GM23338 (cell line): Measurements from ENCODE around the gene ABI2. TPM values are rescaled to one million over a fixed set of nuclear protein-coding genes. Genes with fewer than 3 reads are reported as not detected.

ENCODE experiments used
- ATAC-seq: fragments of 200-7000 bp; cut with Tn5 transposase; 3 replicates; pipeline ENCODE4 v1.9.1; 2020
- DNase-seq: peaks from one replicate; pipeline ENCODE4 v3.0.0-alpha.2; 2015; ENCODE audit warnings: low spot score
- H2AFZ ChIP-seq: fragments of 200-600 bp; sonication (generic); 2 replicates; pipeline ENCODE4 v1.8.0; 2016; ENCODE audit warnings: antibody characterized with exemption, mild to moderate bottlenecking, moderate library complexity
- H3F3A ChIP-seq: fragments of 200-600 bp; sonication (generic); replicated peaks from 2 replicates; pipeline ENCODE4 v1.8.0; 2017; ENCODE audit warnings: antibody characterized with exemption, mixed run types, low read depth
- H3K27ac ChIP-seq: fragments of 200-600 bp; sonication (generic); 2 replicates; pipeline ENCODE4 v1.6.1; 2016; ENCODE audit warnings: low read depth
- H3K27me3 ChIP-seq: fragments of 200-600 bp; sonication (generic); 2 replicates; pipeline ENCODE4 v1.8.0; 2016; ENCODE audit warnings: mild to moderate bottlenecking, mixed run types, moderate library complexity; ENCODE audit not compliant: insufficient read depth
- H3K36me3 ChIP-seq: fragments of 200-600 bp; sonication (generic); 2 replicates; pipeline ENCODE4 v1.8.0; 2016; ENCODE audit warnings: mild to moderate bottlenecking; ENCODE audit not compliant: insufficient read depth
- H3K4me1 ChIP-seq: fragments of 200-600 bp; sonication (generic); 2 replicates; pipeline ENCODE4 v1.8.0; 2016; ENCODE audit warnings: mild to moderate bottlenecking, moderate library complexity; ENCODE audit not compliant: insufficient read depth
- H3K4me2 ChIP-seq: fragments of 200-600 bp; sonication (generic); 2 replicates; pipeline ENCODE4 v1.7.1; 2017; ENCODE audit warnings: mixed run types
- H3K4me3 ChIP-seq: fragments of 200-600 bp; sonication (generic); 2 replicates; pipeline ENCODE4 v1.6.1; 2016; ENCODE audit warnings: mixed run types
- H3K79me2 ChIP-seq: fragments of 200-600 bp; sonication (generic); replicated peaks from 2 replicates; pipeline ENCODE4 v1.8.0; 2017; ENCODE audit warnings: mild to moderate bottlenecking; ENCODE audit not compliant: insufficient read depth
- H3K9me2 ChIP-seq: fragments of 200-600 bp; sonication (generic); 2 replicates; pipeline ENCODE4 v1.8.0; 2017; ENCODE audit not compliant: insufficient read depth
- H4K20me1 ChIP-seq: fragments of 200-600 bp; sonication (generic); replicated peaks from 2 replicates; pipeline ENCODE4 v1.8.0; 2017; ENCODE audit warnings: mild to moderate bottlenecking; ENCODE audit not compliant: insufficient read depth
- H3K27ac Mint-ChIP-seq: 2 replicates; pipeline ENCODE4 v1.8.0; 2020; ENCODE audit warnings: inconsistent platforms, mild to moderate bottlenecking, moderate library complexity, mixed read lengths
- H3K27me3 Mint-ChIP-seq: 3 replicates; pipeline ENCODE4 v1.8.0; 2022; ENCODE audit warnings: low read depth, mild to moderate bottlenecking, moderate library complexity, mixed read lengths, inconsistent platforms; ENCODE audit not compliant: insufficient read depth, poor library complexity
- H3K36me3 Mint-ChIP-seq: 3 replicates; pipeline ENCODE4 v1.8.0; 2021; ENCODE audit warnings: low read depth, mild to moderate bottlenecking, inconsistent platforms, moderate library complexity, mixed read lengths
- H3K4me1 Mint-ChIP-seq: 3 replicates; pipeline ENCODE4 v1.8.0; 2020; ENCODE audit warnings: mild to moderate bottlenecking, inconsistent platforms, mixed read lengths
- H3K4me3 Mint-ChIP-seq: 3 replicates; pipeline ENCODE4 v1.8.0; 2021; ENCODE audit warnings: moderate library complexity, mild to moderate bottlenecking, inconsistent platforms, mixed read lengths
- H3K9me3 Mint-ChIP-seq: 3 replicates; pipeline ENCODE4 v1.8.0; 2020; ENCODE audit warnings: moderate library complexity, mild to moderate bottlenecking, inconsistent platforms, mixed read lengths
- CTCF ChIP-seq, 2 experiments: fragments of 200-600 bp in 1 of 2; sonication (generic) in 1 of 2; conservative IDR thresholded peaks; 2 replicates each; pipeline versions ENCODE4 v1.5.1 to v1.6.1; 2016 to 2017; ENCODE audit warnings: antibody characterized with exemption in 2 of 2, low read depth in 2 of 2, mild to moderate bottlenecking in 2 of 2, moderate library complexity in 1 of 2
- EZH2phosphoT487 ChIP-seq: fragments of 200-600 bp; sonication (generic); IDR thresholded peaks from one replicate; pipeline ENCODE4 v1.8.1; 2018; ENCODE audit warnings: antibody characterized with exemption; ENCODE audit not compliant: unreplicated experiment
- REST ChIP-seq: IDR thresholded peaks from one replicate; pipeline ENCODE4 v1.6.1; 2018; ENCODE audit warnings: antibody characterized with exemption; ENCODE audit not compliant: unreplicated experiment
- STAT1 ChIP-seq: IDR thresholded peaks from one replicate; pipeline ENCODE4 v1.6.1; 2016; ENCODE audit warnings: antibody characterized with exemption; ENCODE audit not compliant: unreplicated experiment
- ZNF114 ChIP-seq: fragments of 250-450 bp; sonication (Bioruptor Pico); IDR thresholded peaks from 2 replicates; pipeline ENCODE4 v1.5.0; 2020; ENCODE audit warnings: mild to moderate bottlenecking, moderate library complexity
- ZNF462 ChIP-seq: fragments of 250-450 bp; sonication (Bioruptor Pico); IDR thresholded peaks from 2 replicates; pipeline ENCODE4 v1.5.0; 2020; ENCODE audit warnings: mild to moderate bottlenecking, moderate library complexity
- polyA plus RNA-seq: library from polyadenylated mRNA; unstranded; fragments of >200 nt; fragmentation: Nextera tagmentation; extraction: Ambion mirVana; gene quantifications from 2 replicates; pipeline ENCODE4 v1.2.1, GENCODE V29; 2016
- total RNA-seq: library from RNA; depleted of rRNA; stranded (reverse); fragments of >200 nt; shearing (Covaris generic); gene quantifications from 2 replicates; pipeline ENCODE4 v1.2.3, GENCODE V29; 2014

Gene ABI2
- total and polyA plus RNA-seq, 2 experiments from 2014 or later: 46.5 to 114 TPM

GRCh38 chr2:203330434-203330833, 2.2 kb downstream of the ABI2 start:
- H3K27ac ChIP-seq: peak overlapping the region; percentile 78; the same call in 1 of the 2 replicates
- H3K27ac Mint-ChIP-seq: no peak overlapping the region
- H3K27me3 ChIP-seq: no peaks in the 10 kb centered on the region
- TF ChIP-seq REST (no peak), EZH2phosphoT487 (no peak)
- peaks cover 3% of the 10 kb centered on the region for H3K36me3 Mint-ChIP-seq
- H3K4me1 Mint-ChIP-seq: peaks cover 30% of the 10 kb centered on the region
- H3K4me2 ChIP-seq: peak overlapping the region; percentile 88
- H3K4me3 ChIP-seq: peak overlapping the region; percentile 87
- no peaks in the 10 kb centered on the region for H3F3A ChIP-seq
- no peak for DNase-seq
- no peak for ATAC-seq
- H3K79me2 ChIP-seq: peaks cover 71% of the 10 kb centered on the region
- H3K9me2 ChIP-seq: no peaks in the 10 kb centered on the region
- H3K36me3 ChIP-seq: peaks cover 4% of the 10 kb centered on the region
- peak overlapping the region; percentile 95 for H3K4me3 Mint-ChIP-seq
- H2AFZ ChIP-seq: no peak overlapping the region
- H3K9me3 Mint-ChIP-seq: no peaks in the 10 kb centered on the region; the same call in 2 of the 3 replicates
- H4K20me1 ChIP-seq: peaks cover 11% of the 10 kb centered on the region; the same call in 1 of the 2 replicates
- peaks cover 5% of the 10 kb centered on the region for H3K27me3 Mint-ChIP-seq
- H3K4me1 ChIP-seq: peaks cover 21% of the 10 kb centered on the region

GRCh38 chr2:203338322-203338721, 10.1 kb downstream of the ABI2 start:
- TF ChIP-seq CTCF (conservative IDR thresholded peaks at IDR 0.05; ENCODE audit: low read depth in 2 of 2) (no peak), STAT1 (no peak), ZNF114 (CRISPR knock-in tag) (no peak), ZNF462 (CRISPR knock-in tag) (no peak)
- Mint-ChIP-seq H3K9me3 (no peaks in the 10 kb centered on the region), H3K4me3 (no peak overlapping the region), H3K36me3 (peaks cover 15% of the 10 kb centered on the region), H3K4me1 (peaks cover 22% of the 10 kb centered on the region), H3K27ac (no peak overlapping the region), H3K27me3 (peaks cover 6% of the 10 kb centered on the region)
- Histone ChIP-seq H3F3A (no peaks in the 10 kb centered on the region), H3K27me3 (no peaks in the 10 kb centered on the region), H4K20me1 (peaks cover 13% of the 10 kb centered on the region), H3K4me2 (no peak overlapping the region), H3K36me3 (peaks cover 4% of the 10 kb centered on the region), H3K79me2 (peaks cover 91% of the 10 kb centered on the region), H3K9me2 (no peaks in the 10 kb centered on the region), H2AFZ (no peak overlapping the region), H3K4me1 (peaks cover 8% of the 10 kb centered on the region), H3K4me3 (no peak overlapping the region), H3K27ac (0 out of 2 replicates have a peak overlapping the region, but pooled peaks have one; percentile 20)
- DNase-seq: no peak
- ATAC-seq: no peak
